Mesothelial cell of epicardium (in vitro differentiated cells): ENCODE results near the gene BCO2. TPM values are rescaled to one million over a fixed set of nuclear protein-coding genes. Genes with fewer than 3 reads are reported as not detected.
A peak's percentile ranks its signal among the peaks of the same experiment; 100 is the strongest.

Source experiments
- DNase-seq, 2 experiments: peaks; one replicate each; pipeline ENCODE4 v3.0.0; 2021; ENCODE audit warnings: low spot score in 2 of 2; ENCODE audit not compliant: unreplicated experiment in 2 of 2
- H3K27ac Mint-ChIP-seq: 2 replicates; pipeline ENCODE4 v1.8.0; 2021; ENCODE audit warnings: mixed read lengths
- H3K27me3 Mint-ChIP-seq: 2 replicates; pipeline ENCODE4 v1.8.0; 2021; ENCODE audit warnings: low read depth, mixed read lengths
- H3K36me3 Mint-ChIP-seq: 2 replicates; pipeline ENCODE4 v1.8.0; 2021; ENCODE audit warnings: mixed read lengths
- H3K4me1 Mint-ChIP-seq: 2 replicates; pipeline ENCODE4 v1.8.0; 2021; ENCODE audit warnings: mixed read lengths
- H3K4me3 Mint-ChIP-seq: 2 replicates; pipeline ENCODE4 v1.8.0; 2021; ENCODE audit warnings: mild to moderate bottlenecking, moderate library complexity, mixed read lengths
- H3K9me3 Mint-ChIP-seq: 2 replicates; pipeline ENCODE4 v1.8.0; 2021; ENCODE audit warnings: mixed read lengths
- CTCF ChIP-seq: fragments of 200-600 bp; sonication (generic); IDR thresholded peaks from one replicate; pipeline ENCODE4 v1.5.0; 2021; ENCODE audit warnings: antibody characterized with exemption; ENCODE audit not compliant: unreplicated experiment
- total RNA-seq: library from RNA; stranded (reverse); gene quantifications from 3 replicates; pipeline ENCODE4 v1.2.1, GENCODE V29; 2021

BCO2 gene
- total RNA-seq, 1 donor from 2014 or later = 43.4 TPM

DNA sequence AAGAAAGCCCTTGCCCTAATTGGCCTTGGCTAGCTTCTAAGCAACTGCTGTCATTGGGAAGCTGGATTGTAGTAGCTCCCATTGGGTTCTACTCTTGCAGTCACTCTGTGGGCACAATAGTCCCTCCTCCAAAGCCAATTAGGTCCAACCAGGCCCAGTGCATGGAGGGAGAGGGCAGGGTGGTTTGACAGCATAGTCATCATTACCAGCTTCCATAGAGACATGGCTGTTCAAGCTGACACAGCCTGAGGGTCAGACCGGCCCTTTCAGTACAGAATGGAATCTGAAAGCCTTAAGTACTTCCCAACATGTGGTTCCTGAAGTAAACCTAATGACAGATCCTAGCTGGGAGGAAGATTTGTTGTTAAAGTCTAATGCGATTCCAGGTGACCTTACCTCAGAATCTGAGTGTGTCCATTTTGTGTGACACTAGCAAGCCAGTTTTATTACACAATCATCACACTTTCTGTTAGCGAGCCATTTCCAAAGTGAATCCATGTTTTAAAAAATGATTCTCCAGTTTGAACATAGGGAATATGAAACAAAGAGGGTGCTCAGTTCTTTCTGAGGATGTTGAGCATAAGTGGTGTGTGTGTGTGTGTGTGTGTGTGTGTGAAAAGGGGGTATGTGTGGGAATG lies 78.4 kb downstream of the BCO2 start:
- peaks cover 11% of the 10 kb centered on the region for H3K4me1 Mint-ChIP-seq
- no peaks in the 10 kb centered on the region for H3K27me3 Mint-ChIP-seq
- H3K27ac Mint-ChIP-seq = no peak overlapping the region
- H3K36me3 Mint-ChIP-seq = no peaks in the 10 kb centered on the region
- H3K9me3 Mint-ChIP-seq = no peaks in the 10 kb centered on the region
- H3K4me3 Mint-ChIP-seq = no peak overlapping the region
- no peak for DNase-seq
- no peak for TF ChIP-seq CTCF

DNA sequence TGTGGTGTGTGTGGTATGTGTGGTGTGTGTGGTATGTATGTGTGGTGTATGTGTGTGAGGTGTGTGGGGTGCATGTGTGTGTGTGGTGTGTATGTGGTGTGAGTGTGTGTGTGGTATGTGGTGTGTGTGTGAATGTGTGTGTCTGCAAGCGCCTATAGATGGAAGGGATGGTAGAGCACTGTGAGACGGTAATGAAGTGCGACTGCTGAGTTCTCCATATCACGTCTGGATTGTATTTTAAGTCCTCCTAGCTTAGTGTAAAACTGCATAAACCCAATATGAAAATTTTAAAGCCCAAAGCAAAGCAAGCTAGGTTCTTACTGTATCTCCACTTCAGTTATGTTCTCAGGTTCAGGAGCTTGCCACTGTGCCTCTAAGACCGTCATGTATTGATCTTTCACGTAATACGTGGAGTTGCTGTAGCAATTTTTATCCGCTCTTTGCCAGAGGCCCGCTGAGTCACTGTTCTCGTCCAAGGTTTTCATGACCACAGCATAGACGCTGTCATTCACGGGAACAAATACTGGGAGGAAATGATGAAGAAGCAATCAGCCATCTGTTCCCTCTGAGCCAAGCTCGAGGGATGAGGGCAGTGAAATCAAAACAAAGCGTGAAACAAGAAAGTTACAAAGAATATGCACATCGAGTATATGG lies 79.9 kb downstream of the BCO2 start:
- DNase-seq = no peak
- H3K9me3 Mint-ChIP-seq = no peaks in the 10 kb centered on the region

DNA sequence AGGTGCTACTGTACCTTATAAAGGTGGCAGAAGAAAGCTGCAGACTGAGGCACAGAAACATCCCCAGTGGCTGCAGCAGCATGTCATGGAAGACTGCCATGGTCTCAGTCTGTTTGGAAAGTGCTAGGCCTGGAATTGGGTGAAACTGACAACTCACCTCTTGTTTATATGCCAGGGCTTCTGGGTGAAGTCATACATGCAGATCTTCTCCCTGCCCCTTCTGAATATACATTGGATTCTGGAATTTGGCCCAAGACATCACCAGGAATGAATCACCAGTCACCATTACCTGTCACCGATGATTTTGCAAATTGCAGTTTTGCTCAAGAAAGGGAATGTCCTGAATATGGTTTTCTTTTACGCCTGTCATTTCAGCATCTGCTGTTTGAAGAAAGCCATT lies 85.2 kb downstream of the BCO2 start, which contains the start of gene PLET1:
Gene PLET1, minus strand, starts transcription at position 371 of the 400 bp plus-strand sequence. Its CDS starts 271 bp downstream, at position 100.
- no peak for TF ChIP-seq CTCF
- peaks cover 3% of the 10 kb centered on the region for H3K4me1 Mint-ChIP-seq
- H3K36me3 Mint-ChIP-seq = peaks cover 6% of the 10 kb centered on the region
- H3K27ac Mint-ChIP-seq = no peak within 1 kb of the TSS
- no peak within 1 kb of the TSS for H3K4me3 Mint-ChIP-seq
- H3K9me3 Mint-ChIP-seq = peaks cover 14% of the 10 kb centered on the region
- H3K27me3 Mint-ChIP-seq = no peaks in the 10 kb centered on the region
- no peak for DNase-seq

More for the DNA sequence above, 79.9 kb downstream of the BCO2 start:
- no peak overlapping the region for H3K27ac Mint-ChIP-seq
- no peak overlapping the region for H3K4me3 Mint-ChIP-seq
- TF ChIP-seq CTCF = no peak
- H3K36me3 Mint-ChIP-seq = no peaks in the 10 kb centered on the region
- H3K27me3 Mint-ChIP-seq = no peaks in the 10 kb centered on the region
- peaks cover 10% of the 10 kb centered on the region for H3K4me1 Mint-ChIP-seq

GRCh38 chr11:112265659-112266409 lies 90.5 kb downstream of the BCO2 start:
- TF ChIP-seq CTCF = no peak
- Mint-ChIP-seq H3K4me3 (no peak overlapping the region), H3K27me3 (no peaks in the 10 kb centered on the region), H3K9me3 (peaks cover 10% of the 10 kb centered on the region), H3K36me3 (peaks cover 3% of the 10 kb centered on the region), H3K4me1 (peaks cover 16% of the 10 kb centered on the region), H3K27ac (no peak overlapping the region)
- no peak for DNase-seq

- H3K4me3 Mint-ChIP-seq = no peak overlapping the region
- no peaks in the 10 kb centered on the region for H3K36me3 Mint-ChIP-seq
- peaks cover 16% of the 10 kb centered on the region for H3K4me1 Mint-ChIP-seq
- H3K27ac Mint-ChIP-seq = peak overlapping the region; percentile 79
- H3K9me3 Mint-ChIP-seq = peaks cover 5% of the 10 kb centered on the region
- H3K27me3 Mint-ChIP-seq = no peaks in the 10 kb centered on the region
- no peak for TF ChIP-seq CTCF
- no peak for DNase-seq
Observed at GRCh38 chr11:112266410-112266778, 91.1 kb downstream of the BCO2 start.
